ENCODE data around the gene SLC33A1. TPM values are rescaled to one million over a fixed set of nuclear protein-coding genes. Genes with fewer than 3 reads are reported as not detected.
"Not testable (repeated sequence)": the region's sequence is repeated elsewhere in the genome, so short reads cannot be mapped to it uniquely, and the experiment has no call there.

Gene SLC33A1
- total RNA-seq, 1 experiment from 2014 or later = 23.3 TPM

DNA sequence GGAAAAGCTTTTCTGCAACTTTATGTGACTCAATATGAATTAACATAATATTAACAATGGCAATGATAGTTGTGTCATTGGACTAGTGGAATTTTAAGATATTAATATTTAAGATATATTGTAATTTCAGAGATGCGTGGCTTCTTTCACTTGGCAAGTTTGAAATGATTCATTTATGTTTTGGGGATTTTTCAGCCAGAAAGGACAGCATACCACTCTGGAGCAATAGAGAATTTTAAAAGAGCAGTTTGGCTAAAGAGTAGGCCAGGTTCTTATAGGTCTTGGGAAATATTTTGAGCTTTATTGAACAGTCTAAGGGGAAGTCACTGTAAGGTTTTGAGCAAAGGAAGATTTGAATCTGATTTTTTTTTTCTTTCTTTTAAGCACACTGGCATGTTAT, 32.7 kb upstream of the SLC33A1 start:
- Histone ChIP-seq H3K36me3 (ENCODE audit: control insufficient read depth in 1 of 2, insufficient read depth in 2 of 2, low read length in 2 of 2) (no peaks in the 10 kb centered on the region), H3K27me3 (ENCODE audit: insufficient read depth, low read length) (no peaks in the 10 kb centered on the region), H3K9me2 (ENCODE audit: insufficient read depth) (no peaks in the 10 kb centered on the region), H3K4me1 (ENCODE audit: control insufficient read depth in 1 of 2, insufficient read depth in 2 of 2, low read length in 2 of 2) (no peaks in the 10 kb centered on the region), H3K4me3 (replicated peaks in 1 of 2; ENCODE audit: low read depth in 1 of 2, low read length in 2 of 2) (no peak overlapping the region), H2AFZ (ENCODE audit: low read depth, low read length, poor library complexity, severe bottlenecking) (no peak overlapping the region), H3K27ac (ENCODE audit: low read depth, low read length) (no peak overlapping the region), H3K4me2 (ENCODE audit: low read length) (no peak overlapping the region), H3K9ac (ENCODE audit: low read length) (no peak overlapping the region), H3K79me2 (ENCODE audit: insufficient read depth, low read length) (peaks cover 100% of the 10 kb centered on the region), H3K9me3 (ENCODE audit: control insufficient read depth in 1 of 2, insufficient read depth in 1 of 2, low read depth in 1 of 2, low read length in 2 of 2) (no peaks in the 10 kb centered on the region), H4K20me1 (ENCODE audit: insufficient read depth) (peaks cover 51% of the 10 kb centered on the region)
- DNase-seq (ENCODE audit: low read depth, low spot score) (no peak), ATAC-seq (no peak)
- ChIA-PET RAD21 (ENCODE audit: low non-redundant PET in 1 of 2, low total read pairs in 2 of 2, uncharacterized antibody in 2 of 2, unreplicated experiment in 2 of 2) (no interaction called here), CTCF (no interaction called here), POLR2A (no interaction called here)
- TF ChIP-seq, protein P1, sequence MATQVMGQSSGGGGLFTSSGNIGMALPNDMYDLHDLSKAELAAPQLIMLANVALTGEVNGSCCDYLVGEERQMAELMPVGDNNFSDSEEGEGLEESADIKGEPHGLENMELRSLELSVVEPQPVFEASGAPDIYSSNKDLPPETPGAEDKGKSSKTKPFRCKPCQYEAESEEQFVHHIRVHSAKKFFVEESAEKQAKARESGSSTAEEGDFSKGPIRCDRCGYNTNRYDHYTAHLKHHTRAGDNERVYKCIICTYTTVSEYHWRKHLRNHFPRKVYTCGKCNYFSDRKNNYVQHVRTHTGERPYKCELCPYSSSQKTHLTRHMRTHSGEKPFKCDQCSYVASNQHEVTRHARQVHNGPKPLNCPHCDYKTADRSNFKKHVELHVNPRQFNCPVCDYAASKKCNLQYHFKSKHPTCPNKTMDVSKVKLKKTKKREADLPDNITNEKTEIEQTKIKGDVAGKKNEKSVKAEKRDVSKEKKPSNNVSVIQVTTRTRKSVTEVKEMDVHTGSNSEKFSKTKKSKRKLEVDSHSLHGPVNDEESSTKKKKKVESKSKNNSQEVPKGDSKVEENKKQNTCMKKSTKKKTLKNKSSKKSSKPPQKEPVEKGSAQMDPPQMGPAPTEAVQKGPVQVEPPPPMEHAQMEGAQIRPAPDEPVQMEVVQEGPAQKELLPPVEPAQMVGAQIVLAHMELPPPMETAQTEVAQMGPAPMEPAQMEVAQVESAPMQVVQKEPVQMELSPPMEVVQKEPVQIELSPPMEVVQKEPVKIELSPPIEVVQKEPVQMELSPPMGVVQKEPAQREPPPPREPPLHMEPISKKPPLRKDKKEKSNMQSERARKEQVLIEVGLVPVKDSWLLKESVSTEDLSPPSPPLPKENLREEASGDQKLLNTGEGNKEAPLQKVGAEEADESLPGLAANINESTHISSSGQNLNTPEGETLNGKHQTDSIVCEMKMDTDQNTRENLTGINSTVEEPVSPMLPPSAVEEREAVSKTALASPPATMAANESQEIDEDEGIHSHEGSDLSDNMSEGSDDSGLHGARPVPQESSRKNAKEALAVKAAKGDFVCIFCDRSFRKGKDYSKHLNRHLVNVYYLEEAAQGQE (IDR thresholded peaks at IDR 0.05; ENCODE audit: low read depth) = no peak
- TF ChIP-seq YY1 (IDR thresholded peaks at IDR 0.05; ENCODE audit: extremely low read depth, insufficient replicate concordance, low read depth, low read length) (no peak), POLR2A (IDR thresholded peaks at IDR 0.05; ENCODE audit: borderline replicate concordance, extremely low read depth, insufficient read depth, insufficient read length) (no peak)
- TF ChIP-seq, protein P2, sequence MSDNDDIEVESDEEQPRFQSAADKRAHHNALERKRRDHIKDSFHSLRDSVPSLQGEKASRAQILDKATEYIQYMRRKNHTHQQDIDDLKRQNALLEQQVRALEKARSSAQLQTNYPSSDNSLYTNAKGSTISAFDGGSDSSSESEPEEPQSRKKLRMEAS (IDR thresholded peaks at IDR 0.05) = no peak
- no TSS peak for BruUV-seq (replicated peaks)
- intact Hi-C loops (cut with micrococcal nuclease) = no loop called here

DNA sequence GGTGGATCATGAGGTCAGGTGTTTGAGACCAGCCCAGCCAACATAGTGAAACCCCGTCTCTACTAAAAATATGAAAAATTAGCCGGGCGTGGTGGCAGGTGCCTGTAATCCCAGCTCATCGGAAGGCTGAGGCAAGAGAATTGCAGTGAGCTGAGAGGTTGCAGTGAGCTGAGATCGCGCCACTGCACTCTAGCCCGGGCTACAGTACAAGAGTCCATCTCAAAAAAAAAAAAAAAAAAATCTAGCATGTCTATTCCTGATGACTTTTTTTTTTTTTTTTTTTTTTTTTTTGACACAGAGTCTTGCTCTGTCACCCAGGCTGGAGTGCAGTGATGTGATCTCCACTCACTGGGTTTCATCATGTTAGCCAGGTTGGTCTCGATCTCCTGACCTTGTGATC, 32.1 kb upstream of the SLC33A1 start:
- ATAC-seq; H3K36me3 ChIP-seq (ENCODE audit: control insufficient read depth in 1 of 2, insufficient read depth in 2 of 2, low read length in 2 of 2); H2AFZ ChIP-seq (ENCODE audit: low read depth, low read length, poor library complexity, severe bottlenecking); H3K27ac ChIP-seq (ENCODE audit: low read depth, low read length); DNase-seq (ENCODE audit: low read depth, low spot score); H3K27me3 ChIP-seq (ENCODE audit: insufficient read depth, low read length); H3K4me1 ChIP-seq (ENCODE audit: control insufficient read depth in 1 of 2, insufficient read depth in 2 of 2, low read length in 2 of 2); BruUV-seq (replicated peaks); CTCF ChIA-PET; H3K9me3 ChIP-seq (ENCODE audit: control insufficient read depth in 1 of 2, insufficient read depth in 1 of 2, low read depth in 1 of 2, low read length in 2 of 2); H3K4me2 ChIP-seq (ENCODE audit: low read length); intact Hi-C loops (cut with micrococcal nuclease); H3K9ac ChIP-seq (ENCODE audit: low read length); H3K4me3 ChIP-seq (replicated peaks in 1 of 2; ENCODE audit: low read depth in 1 of 2, low read length in 2 of 2); RAD21 ChIA-PET (ENCODE audit: low non-redundant PET in 1 of 2, low total read pairs in 2 of 2, uncharacterized antibody in 2 of 2, unreplicated experiment in 2 of 2); POLR2A ChIA-PET; H3K9me2 ChIP-seq (ENCODE audit: insufficient read depth): not testable (repeated sequence)
- H3K79me2 ChIP-seq (ENCODE audit: insufficient read depth, low read length) = peaks cover 100% of the 10 kb centered on the region
- H4K20me1 ChIP-seq (ENCODE audit: insufficient read depth) = peaks cover 50% of the 10 kb centered on the region

All from HCT116 (cell line).